Peyer's patch (tissue), 4 donors: ENCODE measurements around the gene KCNS1.

Experiments
- CTCF ChIP-seq, 6 experiments: fragments of 450-650 bp in 4 of 6; fragments of 200-600 bp in 2 of 6; sonication (generic) in 1 of 6; IDR thresholded peaks; one replicate each; pipeline ENCODE4 v1.5.1; 2017 to 2019; ENCODE audit warnings: antibody characterized with exemption in 6 of 6, mild to moderate bottlenecking in 3 of 6, moderate library complexity in 1 of 6
- POLR2A ChIP-seq, 2 donors: fragments of 450-650 bp; IDR thresholded peaks; one replicate each; pipeline ENCODE4 v1.5.1; 2017; ENCODE audit warnings: antibody characterized with exemption in 2 of 2, mild to moderate bottlenecking in 2 of 2, moderate library complexity in 2 of 2

GRCh38 chr20:45077559-45077958 lies 23.4 kb downstream of the KCNS1 start:
- no peak for TF ChIP-seq CTCF (IDR thresholded peaks at IDR 0.05)
- TF ChIP-seq POLR2A (IDR thresholded peaks at IDR 0.05), result no peak
